ENCODE measurements around the gene EML1.
A peak's percentile ranks its signal among the peaks of the same experiment; 100 is the strongest.

The EML1 gene

DNA sequence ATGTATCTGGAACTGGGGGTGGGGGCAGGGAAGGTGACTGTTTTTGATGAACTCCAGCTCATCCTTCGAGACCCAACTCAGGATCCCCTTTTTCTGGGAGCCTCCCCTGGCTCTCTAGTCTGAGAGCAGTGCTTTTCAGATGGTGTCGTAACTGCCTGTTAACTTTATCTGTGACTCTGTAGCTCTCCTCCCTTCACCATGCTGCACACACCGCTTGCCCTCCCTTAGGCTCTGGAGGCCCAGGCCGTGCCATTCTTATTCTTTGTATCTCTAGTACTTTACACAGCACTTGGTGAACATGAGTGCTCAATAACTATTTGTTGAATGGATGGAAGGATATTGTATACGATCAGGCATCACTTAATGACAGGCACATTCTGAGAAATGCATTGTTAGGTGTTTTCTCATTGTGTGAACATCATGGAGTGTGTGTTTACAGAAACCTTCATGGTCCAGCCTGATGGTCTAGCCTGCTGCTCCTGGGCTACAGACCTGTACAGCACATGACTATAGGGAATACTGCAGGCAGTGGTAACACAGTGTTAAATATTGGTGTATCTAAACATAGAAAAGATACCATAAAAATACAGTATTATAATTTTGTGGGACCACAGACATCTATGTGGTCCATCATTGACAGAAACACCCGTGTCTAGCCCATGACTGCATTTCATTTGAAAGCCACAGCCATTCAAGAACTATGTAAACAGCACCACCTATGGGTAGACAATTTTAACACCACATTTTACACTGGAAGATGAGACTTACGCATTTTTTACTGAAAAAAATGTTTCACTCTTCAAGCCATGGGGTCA, 91.8 kb downstream of the EML1 start:
- TF ChIP-seq, protein P1, sequence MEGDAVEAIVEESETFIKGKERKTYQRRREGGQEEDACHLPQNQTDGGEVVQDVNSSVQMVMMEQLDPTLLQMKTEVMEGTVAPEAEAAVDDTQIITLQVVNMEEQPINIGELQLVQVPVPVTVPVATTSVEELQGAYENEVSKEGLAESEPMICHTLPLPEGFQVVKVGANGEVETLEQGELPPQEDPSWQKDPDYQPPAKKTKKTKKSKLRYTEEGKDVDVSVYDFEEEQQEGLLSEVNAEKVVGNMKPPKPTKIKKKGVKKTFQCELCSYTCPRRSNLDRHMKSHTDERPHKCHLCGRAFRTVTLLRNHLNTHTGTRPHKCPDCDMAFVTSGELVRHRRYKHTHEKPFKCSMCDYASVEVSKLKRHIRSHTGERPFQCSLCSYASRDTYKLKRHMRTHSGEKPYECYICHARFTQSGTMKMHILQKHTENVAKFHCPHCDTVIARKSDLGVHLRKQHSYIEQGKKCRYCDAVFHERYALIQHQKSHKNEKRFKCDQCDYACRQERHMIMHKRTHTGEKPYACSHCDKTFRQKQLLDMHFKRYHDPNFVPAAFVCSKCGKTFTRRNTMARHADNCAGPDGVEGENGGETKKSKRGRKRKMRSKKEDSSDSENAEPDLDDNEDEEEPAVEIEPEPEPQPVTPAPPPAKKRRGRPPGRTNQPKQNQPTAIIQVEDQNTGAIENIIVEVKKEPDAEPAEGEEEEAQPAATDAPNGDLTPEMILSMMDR (IDR thresholded peaks at IDR 0.05; ENCODE audit: insufficient read depth, low read depth, low read length, missing control alignments), result peak; percentile 66
- peak; percentile 70 for DNase-seq (ENCODE audit: low read depth)
- no peak overlapping the region for H3K4me3 ChIP-seq (ENCODE audit: low read length)

DNA sequence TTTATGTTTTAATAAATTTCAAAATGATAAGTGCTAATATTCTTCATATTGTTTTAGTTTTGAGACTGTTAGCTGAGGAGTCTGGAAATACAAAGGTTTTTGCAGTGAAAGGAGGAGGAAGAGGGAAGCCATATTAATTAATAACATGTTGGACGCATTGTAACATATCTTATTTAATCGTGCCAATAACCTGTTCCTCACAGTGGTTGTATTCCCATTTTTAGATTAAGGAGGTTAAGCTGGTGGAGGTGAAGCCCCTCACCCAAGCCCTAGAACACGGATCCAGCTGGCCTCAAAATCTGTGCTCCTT, 92.4 kb downstream of the EML1 start:
- TF ChIP-seq, protein P1 (IDR thresholded peaks at IDR 0.05; ENCODE audit: insufficient read depth, low read depth, low read length, missing control alignments), result no peak
- no peak overlapping the region for H3K4me3 ChIP-seq (ENCODE audit: low read length)
- DNase-seq (ENCODE audit: low read depth), result no peak

DNA sequence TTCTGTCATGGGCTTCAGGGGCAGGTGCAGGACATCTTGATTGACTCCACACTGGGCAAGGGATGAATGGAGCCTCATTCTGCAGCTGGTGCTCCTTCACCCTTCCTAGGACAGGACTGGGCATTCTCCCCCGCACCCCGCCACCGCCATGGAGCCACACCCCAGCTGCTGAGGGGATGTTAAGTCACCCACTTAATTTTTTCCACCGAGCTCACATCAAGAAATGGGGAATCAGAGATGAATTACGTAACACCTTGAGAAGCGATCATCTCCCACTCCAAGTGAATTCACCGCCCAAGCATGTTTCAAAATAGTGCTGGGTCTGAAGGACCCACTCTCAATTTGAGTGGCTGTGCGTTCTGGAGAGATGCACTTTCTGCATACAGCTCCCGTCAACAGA, 94.2 kb downstream of the EML1 start:
- no peak for DNase-seq (ENCODE audit: low read depth)
- H3K4me3 ChIP-seq (ENCODE audit: low read length), result no peak overlapping the region
- TF ChIP-seq, protein P1 (IDR thresholded peaks at IDR 0.05; ENCODE audit: insufficient read depth, low read depth, low read length, missing control alignments), result no peak

DNA sequence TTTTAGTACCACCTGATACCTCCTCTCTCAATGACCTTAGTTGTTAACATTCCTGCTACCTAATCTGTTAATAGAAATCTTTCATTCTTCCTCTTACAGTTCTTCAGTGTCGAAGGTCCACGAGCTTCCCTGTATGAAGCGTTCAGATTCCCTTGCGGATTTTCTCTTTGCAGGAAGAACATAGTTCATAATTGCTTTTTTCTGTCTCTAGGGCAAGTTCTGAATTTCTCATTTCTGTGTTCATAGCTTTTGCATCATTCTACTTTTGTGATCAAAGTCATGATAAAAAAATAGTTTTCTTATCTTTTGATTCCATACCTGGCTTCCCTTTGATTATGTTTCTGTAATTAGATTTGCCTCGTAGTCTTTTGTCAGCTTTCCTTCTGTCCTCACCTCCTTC, 94.9 kb downstream of the EML1 start:
- H3K4me3 ChIP-seq (ENCODE audit: low read length), result no peak overlapping the region
- TF ChIP-seq, protein P1 (IDR thresholded peaks at IDR 0.05; ENCODE audit: insufficient read depth, low read depth, low read length, missing control alignments), result no peak
- DNase-seq (ENCODE audit: low read depth), result no peak

DNA sequence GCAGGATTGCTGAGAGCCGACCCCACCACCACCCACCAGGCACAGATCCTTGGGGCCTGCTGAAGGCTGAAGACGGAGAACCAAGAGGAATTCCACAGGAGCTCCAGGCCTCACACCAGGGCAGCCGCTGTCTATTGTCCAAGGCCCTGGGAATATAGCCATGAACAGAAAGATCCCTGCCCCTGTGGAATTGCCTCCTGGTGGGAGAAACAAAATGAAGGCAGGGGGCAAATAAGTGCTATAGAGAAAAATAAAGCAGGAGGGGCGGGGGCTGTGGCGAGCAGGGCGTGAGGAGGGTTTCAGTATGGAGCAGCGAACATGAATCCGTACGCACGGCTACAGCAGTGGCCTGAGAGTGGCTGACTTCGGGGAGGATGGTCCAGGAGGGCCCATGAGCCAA, 96.1 kb downstream of the EML1 start:
- H3K4me3 ChIP-seq (ENCODE audit: low read length), result no peak overlapping the region
- TF ChIP-seq, protein P1 (IDR thresholded peaks at IDR 0.05; ENCODE audit: insufficient read depth, low read depth, low read length, missing control alignments), result no peak
- DNase-seq (ENCODE audit: low read depth), result no peak

DNA sequence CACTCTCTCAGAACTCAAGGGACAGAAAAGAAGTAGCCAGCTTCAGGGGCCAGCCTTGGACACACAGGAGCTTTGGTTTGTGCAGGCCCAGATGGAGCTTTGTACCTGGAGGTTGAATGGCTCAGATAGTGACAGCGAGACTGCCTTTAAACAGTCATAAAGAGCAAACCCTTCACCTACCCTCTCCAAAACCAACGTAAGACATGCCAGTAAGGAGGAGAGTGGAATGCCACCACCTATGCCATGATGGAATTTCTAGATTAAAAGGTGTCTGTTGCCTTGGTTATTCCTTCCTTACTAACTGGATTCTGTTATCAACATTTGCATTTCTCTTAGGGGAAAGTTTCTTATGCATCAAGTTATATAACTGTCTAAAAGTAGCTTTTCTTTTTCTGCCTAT, 98.1 kb downstream of the EML1 start:
- DNase-seq (ENCODE audit: low read depth), result no peak
- no peak overlapping the region for H3K4me3 ChIP-seq (ENCODE audit: low read length)
- TF ChIP-seq, protein P1 (IDR thresholded peaks at IDR 0.05; ENCODE audit: insufficient read depth, low read depth, low read length, missing control alignments), result no peak

DNA sequence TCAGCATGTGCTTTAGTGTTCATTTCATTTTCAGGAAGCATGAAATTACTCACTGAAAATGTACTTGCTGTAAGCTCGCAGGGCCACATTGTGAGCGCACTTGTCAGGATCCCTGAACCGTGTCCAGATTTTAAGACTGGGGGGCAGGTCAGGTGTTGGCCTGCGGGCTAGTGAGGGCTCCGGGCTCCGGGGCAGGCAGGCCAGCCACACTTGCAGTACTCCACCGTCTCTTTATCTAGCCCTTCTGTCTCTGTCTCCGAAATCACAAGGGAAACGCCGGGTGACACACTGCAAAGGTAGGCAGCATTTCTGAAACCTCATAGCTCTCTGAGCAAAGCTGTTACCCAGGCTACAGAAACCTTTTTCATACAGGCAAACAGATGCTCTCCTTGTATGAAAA, 98.7 kb downstream of the EML1 start:
- DNase-seq (ENCODE audit: low read depth), result no peak
- TF ChIP-seq, protein P1 (IDR thresholded peaks at IDR 0.05; ENCODE audit: insufficient read depth, low read depth, low read length, missing control alignments), result no peak
- H3K4me3 ChIP-seq (ENCODE audit: low read length), result no peak overlapping the region
